Stimulated activated naive B cell treated with anti-CD40 and anti-IgM and Interleukin-4, amounts not matched to agents 10 μg/mL and 1 μg/mL and 100 μg/mL, for 72 hours (primary cell): Measurements from ENCODE around the gene RNPC3.
"Not testable (repeated sequence)": the region's sequence is repeated elsewhere in the genome, so short reads cannot be mapped to it uniquely, and the experiment has no call there.

Source experiments
- ATAC-seq, 2 donors: fragments of 150-1000 bp; cut with Tn5 transposase; replicated peaks; 2 replicates each; pipeline ENCODE4 v1.10.0; 2021; ENCODE audit warnings: moderate library complexity in 1 of 2
- DNase-seq: peaks from one replicate; pipeline ENCODE4 v3.0.0; 2021
- H3K27ac Mint-ChIP-seq: one replicate; pipeline ENCODE4 v1.8.0; 2022; ENCODE audit warnings: mild to moderate bottlenecking, mixed read lengths
- H3K27me3 Mint-ChIP-seq, 2 donors: one replicate each; pipeline ENCODE4 v1.8.0; 2022; ENCODE audit warnings: mixed read lengths in 2 of 2
- H3K36me3 Mint-ChIP-seq, 2 donors: one replicate each; pipeline ENCODE4 v1.8.0; 2022; ENCODE audit warnings: mixed read lengths in 2 of 2, mild to moderate bottlenecking in 1 of 2
- H3K4me1 Mint-ChIP-seq, 2 donors: one replicate each; pipeline ENCODE4 v1.8.0; 2022; ENCODE audit warnings: mixed read lengths in 2 of 2, mild to moderate bottlenecking in 1 of 2
- H3K4me3 Mint-ChIP-seq, 2 donors: one replicate each; pipeline ENCODE4 v1.8.0; 2022; ENCODE audit warnings: mild to moderate bottlenecking in 2 of 2, mixed read lengths in 2 of 2, moderate library complexity in 1 of 2
- H3K9me3 Mint-ChIP-seq, 2 donors: one replicate each; pipeline ENCODE4 v1.8.0; 2022; ENCODE audit warnings: mixed read lengths in 2 of 2, mild to moderate bottlenecking in 1 of 2

RNPC3 gene

DNA sequence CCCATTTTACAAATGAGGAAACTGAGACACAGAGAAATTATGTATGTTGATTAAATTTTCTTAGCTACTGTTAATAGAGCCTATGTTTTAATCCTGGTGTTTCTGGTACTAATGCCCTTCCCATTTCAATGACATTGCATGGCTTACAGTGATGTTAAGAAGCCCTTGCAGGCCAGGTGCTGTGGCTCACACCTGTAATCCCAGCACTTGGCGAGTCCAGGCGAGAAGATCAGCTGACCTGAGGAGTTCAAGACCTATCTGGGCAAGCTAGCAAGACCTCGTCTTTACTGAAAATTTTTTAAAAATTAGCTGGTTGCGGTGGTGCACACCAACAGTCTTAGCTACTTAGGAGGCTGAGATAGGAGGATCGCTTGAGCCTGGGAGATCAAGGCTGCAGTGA, 51.3 kb downstream of the RNPC3 start:
- not testable (repeated sequence) for H3K27me3 Mint-ChIP-seq, H3K4me1 Mint-ChIP-seq, ATAC-seq, H3K4me3 Mint-ChIP-seq, H3K27ac Mint-ChIP-seq, H3K9me3 Mint-ChIP-seq, DNase-seq
- H3K36me3 Mint-ChIP-seq: peaks cover 12 to 15% of the 10 kb centered on the region in 2 donors

DNA sequence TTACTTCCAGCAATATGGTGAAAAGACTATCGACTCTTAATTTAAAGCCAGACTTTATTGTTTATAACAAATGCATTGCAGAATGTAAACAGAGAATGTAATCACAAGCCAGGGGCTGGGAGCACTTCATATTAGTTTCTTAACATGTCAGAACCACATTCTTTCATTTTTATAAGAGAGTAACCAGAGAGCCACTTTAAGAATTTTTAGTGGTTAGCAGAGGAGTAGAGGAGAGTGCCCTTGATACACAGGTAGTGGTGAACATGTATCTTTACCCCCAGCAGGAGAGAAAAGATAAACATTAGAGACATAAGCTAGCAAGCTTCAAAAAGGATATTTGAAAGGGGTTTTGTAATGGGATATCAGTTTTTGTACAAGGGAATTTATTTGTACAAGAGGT, 57.0 kb downstream of the RNPC3 start:
- DNase-seq (no peak), ATAC-seq (no peak)
- Mint-ChIP-seq H3K27ac (no peak overlapping the region), H3K4me3 (no peak overlapping the region), H3K36me3 (peaks cover 4 to 5% of the 10 kb centered on the region in 2 donors), H3K4me1 (no peaks in the 10 kb centered on the region), H3K9me3 (peaks cover 2 to 4% of the 10 kb centered on the region in 2 donors), H3K27me3 (no peaks in the 10 kb centered on the region)

DNA sequence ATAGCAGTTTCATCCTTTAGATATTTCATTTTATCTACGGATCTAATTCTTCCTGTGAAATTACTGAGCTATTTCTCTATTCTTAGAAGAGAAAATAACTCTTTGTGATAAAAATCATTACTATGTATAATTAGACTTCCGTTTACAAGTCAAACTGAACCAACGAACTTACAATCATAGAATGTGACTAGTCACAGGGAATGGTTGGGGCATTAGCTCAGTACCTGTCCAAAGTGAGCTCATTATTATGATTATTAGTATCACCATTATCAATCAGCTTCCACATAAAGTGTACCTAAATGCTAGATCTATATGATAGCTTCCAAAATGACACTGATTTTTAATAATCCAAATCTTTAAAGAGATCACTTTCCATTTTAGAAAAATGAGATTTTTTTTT, 58.4 kb downstream of the RNPC3 start:
- H3K27me3 Mint-ChIP-seq: no peaks in the 10 kb centered on the region
- no peak overlapping the region for H3K27ac Mint-ChIP-seq
- H3K36me3 Mint-ChIP-seq: peaks cover 1 to 7% of the 10 kb centered on the region in 2 donors
- no peak overlapping the region for H3K4me3 Mint-ChIP-seq
- peaks cover 5 to 7% of the 10 kb centered on the region in 2 donors for H3K9me3 Mint-ChIP-seq
- no peak for ATAC-seq
- DNase-seq: no peak
- H3K4me1 Mint-ChIP-seq: no peaks in the 10 kb centered on the region

DNA sequence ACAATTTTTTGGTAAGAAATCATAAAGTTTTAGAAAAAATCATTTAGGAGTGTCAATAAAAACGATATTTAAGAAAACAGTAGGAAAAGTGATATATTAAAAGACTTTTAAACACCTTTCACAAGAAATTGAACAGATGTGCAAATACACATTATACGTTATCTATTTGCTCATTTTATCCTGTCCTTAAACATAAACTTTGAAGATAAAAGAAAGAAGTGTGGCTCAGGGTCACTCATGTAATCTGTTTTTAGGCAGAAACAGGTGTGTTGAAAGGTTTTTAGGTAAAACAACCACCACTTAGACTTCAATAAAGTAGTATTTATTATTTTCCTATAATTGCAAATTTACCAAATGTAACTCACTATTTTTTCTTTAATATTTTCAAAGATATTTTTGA, 59.0 kb downstream of the RNPC3 start:
- H3K9me3 Mint-ChIP-seq: peaks cover 9 to 11% of the 10 kb centered on the region in 2 donors
- DNase-seq: no peak
- ATAC-seq: no peak
- no peaks in the 10 kb centered on the region for H3K4me1 Mint-ChIP-seq
- H3K4me3 Mint-ChIP-seq: no peak overlapping the region
- peaks cover 2 to 9% of the 10 kb centered on the region in 2 donors for H3K36me3 Mint-ChIP-seq
- H3K27me3 Mint-ChIP-seq: no peaks in the 10 kb centered on the region
- no peak overlapping the region for H3K27ac Mint-ChIP-seq

DNA sequence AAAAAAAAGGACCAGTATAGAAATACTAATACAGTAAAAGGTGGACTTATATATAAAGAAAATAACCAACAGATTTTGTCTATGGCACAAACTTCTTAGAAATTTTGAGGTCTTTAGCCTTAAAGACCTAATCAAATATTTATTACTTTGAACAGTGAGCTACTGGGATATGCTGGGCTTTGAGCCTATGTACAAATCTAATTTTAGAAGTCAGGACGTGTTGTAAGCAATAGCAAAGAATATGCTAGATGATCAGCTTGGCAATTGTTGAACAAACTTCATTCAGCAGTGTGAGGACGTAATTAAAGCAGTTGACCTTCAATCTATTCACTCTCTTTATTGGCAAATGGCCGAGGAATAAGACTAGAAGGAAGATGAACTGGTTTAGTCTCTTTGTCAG, 77.2 kb downstream of the RNPC3 start:
- H3K27ac Mint-ChIP-seq, H3K9me3 Mint-ChIP-seq, DNase-seq, H3K4me1 Mint-ChIP-seq, H3K36me3 Mint-ChIP-seq, H3K4me3 Mint-ChIP-seq, H3K27me3 Mint-ChIP-seq, ATAC-seq: not testable (repeated sequence)
